ENCODE measurements around the gene PLEKHH2. TPM values are rescaled to one million over a fixed set of nuclear protein-coding genes. Genes with fewer than 3 reads are reported as not detected.

Gene PLEKHH2
- total RNA-seq, 4 donors from 2014 or later, result 38.2 to 85.4 (median 68.7) TPM

DNA sequence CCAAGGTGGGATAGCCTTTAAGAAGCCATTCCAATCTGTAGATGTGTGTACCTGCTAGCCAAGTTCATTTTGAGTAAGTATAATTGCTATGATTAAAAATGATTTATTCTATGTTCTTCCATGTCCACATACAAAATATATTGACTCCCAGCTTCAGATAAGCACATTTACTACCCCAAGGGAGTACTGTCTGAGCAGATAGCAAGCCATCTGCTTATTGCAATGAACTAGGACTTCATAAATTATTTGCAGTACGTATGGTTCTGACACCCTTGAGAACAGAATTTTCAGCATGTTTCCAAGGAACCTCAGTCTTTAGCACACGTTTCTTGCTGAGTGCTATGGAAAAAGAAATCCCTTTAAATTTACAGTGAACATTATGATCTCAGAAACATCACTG is 173.4 kb downstream of the PLEKHH2 start:
- TF ChIP-seq, protein P1, sequence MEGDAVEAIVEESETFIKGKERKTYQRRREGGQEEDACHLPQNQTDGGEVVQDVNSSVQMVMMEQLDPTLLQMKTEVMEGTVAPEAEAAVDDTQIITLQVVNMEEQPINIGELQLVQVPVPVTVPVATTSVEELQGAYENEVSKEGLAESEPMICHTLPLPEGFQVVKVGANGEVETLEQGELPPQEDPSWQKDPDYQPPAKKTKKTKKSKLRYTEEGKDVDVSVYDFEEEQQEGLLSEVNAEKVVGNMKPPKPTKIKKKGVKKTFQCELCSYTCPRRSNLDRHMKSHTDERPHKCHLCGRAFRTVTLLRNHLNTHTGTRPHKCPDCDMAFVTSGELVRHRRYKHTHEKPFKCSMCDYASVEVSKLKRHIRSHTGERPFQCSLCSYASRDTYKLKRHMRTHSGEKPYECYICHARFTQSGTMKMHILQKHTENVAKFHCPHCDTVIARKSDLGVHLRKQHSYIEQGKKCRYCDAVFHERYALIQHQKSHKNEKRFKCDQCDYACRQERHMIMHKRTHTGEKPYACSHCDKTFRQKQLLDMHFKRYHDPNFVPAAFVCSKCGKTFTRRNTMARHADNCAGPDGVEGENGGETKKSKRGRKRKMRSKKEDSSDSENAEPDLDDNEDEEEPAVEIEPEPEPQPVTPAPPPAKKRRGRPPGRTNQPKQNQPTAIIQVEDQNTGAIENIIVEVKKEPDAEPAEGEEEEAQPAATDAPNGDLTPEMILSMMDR (IDR thresholded peaks at IDR 0.05; ENCODE audit: low read depth), result no peak

DNA sequence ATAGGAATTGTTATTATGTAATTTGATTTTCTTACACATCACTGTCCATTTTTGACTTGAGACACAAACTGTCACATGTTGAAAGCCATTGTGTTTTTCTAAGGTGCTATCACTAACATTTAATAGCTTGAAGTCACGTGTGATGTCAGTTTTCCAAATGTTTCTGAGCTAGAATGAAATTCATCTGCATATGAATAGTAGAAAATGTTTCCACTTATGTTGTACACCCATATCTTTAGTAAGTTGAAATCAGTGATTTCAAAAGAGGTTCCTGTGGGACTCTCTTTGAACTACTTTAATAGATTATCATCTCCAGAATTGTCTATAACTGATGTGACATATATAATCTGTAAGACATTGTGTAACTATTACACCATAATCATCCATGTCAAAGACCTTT is 173.8 kb downstream of the PLEKHH2 start:
- TF ChIP-seq, protein P1 (IDR thresholded peaks at IDR 0.05; ENCODE audit: low read depth), result no peak

DNA sequence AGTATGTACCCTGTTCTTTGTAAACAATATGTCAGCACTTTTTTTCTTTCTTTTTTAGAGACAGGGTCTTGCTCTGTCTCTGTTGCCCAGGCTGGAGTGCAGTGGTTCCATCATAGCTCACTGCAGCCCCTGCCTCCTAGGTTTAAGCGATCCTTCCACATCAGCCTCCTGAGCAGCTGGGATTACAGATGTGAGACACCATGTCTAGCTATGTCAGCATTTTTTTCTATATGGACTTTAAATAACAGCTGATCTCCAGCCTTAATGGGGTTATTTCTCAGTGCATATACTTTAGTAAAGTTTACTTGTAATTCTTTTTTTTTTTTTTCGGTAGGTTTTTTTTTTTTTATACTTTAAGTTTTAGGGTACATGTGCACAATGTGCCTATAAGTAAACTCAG is 174.9 kb downstream of the PLEKHH2 start:
- TF ChIP-seq, protein P1 (IDR thresholded peaks at IDR 0.05; ENCODE audit: low read depth), result no peak

DNA sequence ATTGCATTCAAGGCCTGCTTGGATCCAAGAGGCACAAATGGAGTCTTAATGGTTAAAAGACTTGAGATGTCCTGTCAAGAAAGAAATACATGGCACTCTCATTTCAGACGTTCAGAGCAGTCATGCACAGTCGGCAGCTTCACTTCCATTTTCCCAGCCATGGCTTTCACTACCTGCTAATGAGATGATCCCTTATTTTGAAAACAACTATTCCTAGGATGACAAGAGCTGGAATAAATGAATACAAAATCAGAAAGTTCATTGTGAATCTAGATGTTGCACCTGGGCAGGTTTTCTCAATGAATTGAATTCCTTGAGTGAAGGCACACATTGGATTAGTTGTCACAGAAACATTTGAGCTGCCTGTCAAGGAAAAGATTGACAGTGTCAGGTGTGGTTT is 175.9 kb downstream of the PLEKHH2 start:
- TF ChIP-seq, protein P1 (IDR thresholded peaks at IDR 0.05; ENCODE audit: low read depth), result no peak

DNA sequence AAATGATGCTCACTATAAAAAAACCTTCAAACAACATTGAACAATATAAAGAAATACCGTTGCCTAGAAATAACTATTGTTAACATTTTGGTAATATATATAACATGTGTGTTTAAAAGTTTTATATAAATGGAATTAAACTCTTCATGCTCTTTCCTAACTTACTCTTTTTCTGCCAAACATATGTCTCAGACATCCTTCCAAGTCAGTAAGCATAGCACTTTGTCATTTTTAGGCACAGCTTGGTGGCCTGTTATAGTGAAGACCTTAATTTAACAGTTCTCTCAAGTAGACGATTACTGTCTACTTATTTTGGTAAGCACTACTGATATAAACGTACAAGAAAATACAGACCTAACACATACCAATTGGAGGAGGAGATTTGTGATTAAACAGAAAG is 177.7 kb downstream of the PLEKHH2 start:
- TF ChIP-seq, protein P1 (IDR thresholded peaks at IDR 0.05; ENCODE audit: low read depth), result no peak

Small RNAs within 50 kb of the gene (small RNA-seq; reads per million reads assigned to genes)
- 0.49 reads per million for gene RF00019
- gene RN7SKP66, result not detected

Other genes with a start within 250 kb of the PLEKHH2 start
- gene THADA, start 41.2 kb upstream of the PLEKHH2 start, total RNA-seq, result 10 to 100 TPM; 31.8 to 71.9 (median 53.8) TPM
- gene C1GALT1C1L, start 39.2 kb downstream of the PLEKHH2 start, total RNA-seq, result 1 to 10 TPM; 1.1 to 2.6 (median 1.6) TPM
- gene DYNC2LI1, start 136.8 kb downstream of the PLEKHH2 start, total RNA-seq, result 10 to 100 TPM; 32.0 to 41.4 (median 34.5) TPM
- gene ABCG5, start 201.6 kb downstream of the PLEKHH2 start, total RNA-seq, result not detected
- under 1 TPM in 1 of 4 donors, not detected in 3; 0.19 TPM for gene ABCG8, start 201.7 kb downstream of the PLEKHH2 start, total RNA-seq